NCI-H1417 (cell line): ENCODE data around the gene ATP5PO.
A peak's percentile ranks its signal among the peaks of the same experiment; 100 is the strongest.
"Not testable (repeated sequence)": the region's sequence is repeated elsewhere in the genome, so short reads cannot be mapped to it uniquely, and the experiment has no call there.

Source experiments
- DNase-seq, 3 experiments: peaks; one replicate each; lab custom pipeline; 2025; lab: John Stamatoyannopoulos, UW

The ATP5PO gene

DNA sequence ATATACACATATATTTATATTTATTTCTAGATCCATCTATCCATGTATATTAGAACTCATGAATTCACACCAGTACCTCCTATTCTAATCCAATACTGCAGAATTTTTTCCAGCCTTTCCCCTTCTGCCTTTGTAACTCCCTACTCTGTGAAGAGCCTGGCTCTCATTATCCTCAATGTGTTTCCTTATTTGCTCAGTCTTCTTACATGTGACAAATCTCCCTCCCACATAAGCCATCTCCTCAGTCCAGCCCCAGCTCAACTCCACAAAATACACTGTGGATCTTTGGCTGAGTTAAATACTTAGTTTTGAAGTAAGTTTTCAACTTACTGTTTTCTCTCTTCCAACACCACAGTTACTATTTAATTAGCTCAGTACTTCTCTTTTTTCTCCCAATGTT is 45.7 kb downstream of the ATP5PO start:
- no peak for DNase-seq

DNA sequence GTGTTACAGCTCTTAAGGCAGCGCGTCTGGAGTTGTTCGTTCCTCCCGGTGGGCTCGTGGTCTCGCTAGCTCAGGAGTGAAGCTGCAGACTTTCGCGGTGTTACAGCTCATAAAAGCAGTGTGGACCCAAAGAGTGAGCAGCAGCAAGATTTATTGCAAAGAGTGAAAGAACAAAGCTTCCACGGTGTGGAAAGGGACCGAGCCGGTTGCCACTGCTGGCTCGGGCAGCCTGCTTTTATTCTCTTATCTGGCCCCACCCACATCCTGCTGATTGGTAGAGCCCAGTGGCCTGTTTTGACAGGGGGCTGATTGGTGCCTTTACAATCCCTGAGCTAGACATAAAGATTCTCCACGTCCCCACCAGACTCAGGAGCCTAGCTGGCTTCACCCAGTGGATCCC is 47.7 kb downstream of the ATP5PO start:
- DNase-seq = not testable (repeated sequence)

DNA sequence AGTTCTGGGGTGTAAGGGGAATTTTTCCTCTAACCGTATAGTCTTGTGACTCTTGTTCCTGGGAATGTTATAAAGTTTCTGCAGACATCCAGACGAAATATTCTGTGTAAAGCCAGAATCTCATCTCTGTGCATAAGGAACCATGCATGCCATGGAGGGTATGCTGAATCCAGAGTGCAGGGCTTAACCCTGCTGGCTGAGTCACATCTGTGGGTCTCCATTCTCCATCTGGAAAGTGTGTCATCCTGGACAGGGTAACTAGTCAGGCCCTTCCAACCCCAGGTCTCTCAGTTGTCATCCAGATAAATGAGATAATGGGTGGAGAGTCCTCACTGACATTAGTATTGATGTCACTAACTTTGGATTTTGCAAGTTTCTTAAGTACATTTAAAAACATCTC is 48.8 kb downstream of the ATP5PO start:
- DNase-seq = no peak

DNA sequence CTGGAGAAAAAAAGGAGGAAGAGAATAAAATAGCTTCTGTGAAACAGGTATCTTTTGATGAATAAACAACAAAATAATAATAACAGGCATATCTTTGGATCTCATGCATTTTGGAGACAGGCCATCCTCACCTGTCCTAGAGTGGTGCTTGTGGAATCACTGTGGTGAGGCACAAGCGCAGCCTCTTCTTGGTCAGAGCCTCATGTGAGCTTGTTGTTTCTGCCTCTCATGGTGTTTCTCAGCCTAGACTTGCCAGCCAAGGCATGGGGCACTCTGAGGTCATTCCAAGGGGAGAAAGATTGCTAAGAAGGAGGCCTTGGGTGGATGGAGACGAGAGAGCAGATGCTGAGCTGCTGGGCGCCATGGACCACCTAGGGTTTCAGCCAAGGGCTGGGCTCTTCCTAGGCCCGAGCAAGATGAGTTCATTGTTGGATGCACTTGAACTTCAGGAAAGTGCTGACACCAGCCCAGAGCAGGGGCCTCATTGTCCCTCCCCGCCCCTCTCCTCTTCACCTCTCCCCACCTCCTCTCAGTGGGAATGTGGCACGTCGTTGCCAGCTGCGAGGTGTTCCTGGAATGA is 49.5 kb downstream of the ATP5PO start:
- no peak for DNase-seq

DNA sequence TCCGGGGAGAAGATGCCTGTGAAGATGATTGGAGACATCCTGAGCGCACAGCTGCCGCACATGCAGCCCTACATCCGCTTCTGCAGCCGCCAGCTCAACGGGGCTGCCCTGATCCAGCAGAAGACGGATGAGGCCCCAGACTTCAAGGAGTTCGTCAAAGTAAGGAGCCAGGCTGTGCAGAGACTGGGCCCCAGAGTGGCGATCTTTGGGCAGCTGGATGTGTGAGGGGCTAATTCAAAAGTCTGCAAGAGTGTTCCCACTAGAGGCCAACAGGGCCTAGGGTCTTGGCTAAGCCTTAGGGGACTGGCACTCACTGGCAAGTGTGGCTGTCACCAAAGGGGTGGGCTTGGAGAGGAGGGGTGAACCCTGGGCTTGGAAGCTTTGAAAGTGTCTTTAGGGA is 50.4 kb downstream of the ATP5PO start:
- no peak for DNase-seq

DNA sequence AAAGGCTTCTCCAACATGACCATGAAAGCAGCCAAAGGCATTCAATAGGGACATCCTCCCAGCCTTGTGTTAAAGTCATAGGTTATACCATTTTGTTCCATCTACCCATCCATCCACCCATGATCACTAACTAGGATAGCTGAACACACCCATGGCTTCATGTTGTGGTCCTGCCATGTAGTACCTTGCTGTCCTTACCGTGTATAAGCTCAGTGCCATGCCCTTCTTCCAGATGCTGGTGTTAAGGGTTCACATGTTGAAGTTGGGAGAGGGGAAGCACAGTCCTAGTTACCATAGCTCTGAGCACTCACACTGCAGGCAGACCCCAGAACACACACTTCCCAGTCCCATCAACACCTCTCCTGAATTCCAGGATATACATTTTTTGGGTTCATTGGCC is 51.5 kb downstream of the ATP5PO start:
- DNase-seq = no peak

DNA sequence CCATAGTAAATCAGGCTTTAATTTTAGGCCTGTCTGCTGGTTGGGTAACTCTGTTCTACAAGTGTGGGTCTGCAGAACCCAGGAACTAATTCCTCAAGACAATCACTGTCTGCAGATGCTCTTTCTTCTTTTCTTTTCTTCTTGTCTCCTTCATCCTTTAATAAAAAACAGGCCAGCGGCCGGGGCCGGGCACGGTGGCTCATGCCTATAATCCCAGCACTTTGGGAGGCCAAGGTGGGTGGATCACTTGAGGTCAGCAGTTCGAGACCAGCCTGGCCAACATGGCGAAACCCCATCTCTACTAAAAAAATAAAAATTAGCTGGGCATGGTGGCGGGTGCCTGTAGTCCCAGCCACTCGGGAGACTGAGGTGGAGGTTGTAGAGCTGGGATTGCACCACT is 52.4 kb downstream of the ATP5PO start:
- not testable (repeated sequence) for DNase-seq

DNA sequence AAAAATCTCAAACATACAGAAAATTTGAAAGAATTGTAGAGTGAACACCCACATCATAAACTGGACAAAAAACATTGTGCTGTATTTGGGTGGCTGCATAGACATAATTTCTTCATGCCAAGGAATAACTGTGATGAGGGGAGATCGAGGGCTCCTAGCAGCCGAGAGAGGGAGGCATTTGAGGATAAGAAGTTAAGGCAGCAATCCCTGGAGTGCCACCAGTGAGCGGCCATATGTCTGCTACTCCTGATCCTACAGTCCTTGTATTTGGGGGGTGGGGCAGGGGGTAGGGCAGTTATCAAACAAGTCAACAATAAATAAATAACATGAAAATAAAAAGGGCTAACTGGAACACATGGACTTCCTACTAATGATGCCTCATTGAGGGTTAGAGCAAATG is 54.5 kb downstream of the ATP5PO start:
- DNase-seq = no peak

DNA sequence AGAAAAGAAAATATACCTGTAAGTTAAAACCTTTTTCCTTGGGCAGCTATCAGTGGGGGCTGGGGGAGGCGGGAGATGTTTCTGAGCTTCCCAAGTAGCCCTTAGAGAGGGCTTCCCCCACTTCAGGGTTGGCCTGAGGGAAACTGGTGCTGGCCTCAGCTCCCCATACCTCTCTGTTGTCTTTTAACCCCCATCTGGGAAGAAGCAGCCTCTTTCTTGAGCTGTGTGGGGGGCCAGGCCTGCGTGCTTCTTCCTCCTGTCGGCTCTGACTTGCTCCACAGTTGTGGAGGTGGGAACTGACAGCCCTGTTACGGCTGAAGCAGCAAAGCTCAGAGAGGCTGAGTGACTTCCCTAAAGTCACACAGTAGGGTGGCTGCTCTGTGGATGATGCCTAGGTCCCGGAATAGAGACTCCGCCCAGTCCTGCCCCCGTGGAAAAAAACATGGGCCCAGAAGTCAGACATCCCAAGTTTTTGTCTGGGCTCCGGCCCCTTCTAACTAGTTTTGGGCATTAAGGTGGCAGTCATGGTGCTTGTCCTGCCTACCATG is 55.2 kb downstream of the ATP5PO start:
- no peak for DNase-seq

DNA sequence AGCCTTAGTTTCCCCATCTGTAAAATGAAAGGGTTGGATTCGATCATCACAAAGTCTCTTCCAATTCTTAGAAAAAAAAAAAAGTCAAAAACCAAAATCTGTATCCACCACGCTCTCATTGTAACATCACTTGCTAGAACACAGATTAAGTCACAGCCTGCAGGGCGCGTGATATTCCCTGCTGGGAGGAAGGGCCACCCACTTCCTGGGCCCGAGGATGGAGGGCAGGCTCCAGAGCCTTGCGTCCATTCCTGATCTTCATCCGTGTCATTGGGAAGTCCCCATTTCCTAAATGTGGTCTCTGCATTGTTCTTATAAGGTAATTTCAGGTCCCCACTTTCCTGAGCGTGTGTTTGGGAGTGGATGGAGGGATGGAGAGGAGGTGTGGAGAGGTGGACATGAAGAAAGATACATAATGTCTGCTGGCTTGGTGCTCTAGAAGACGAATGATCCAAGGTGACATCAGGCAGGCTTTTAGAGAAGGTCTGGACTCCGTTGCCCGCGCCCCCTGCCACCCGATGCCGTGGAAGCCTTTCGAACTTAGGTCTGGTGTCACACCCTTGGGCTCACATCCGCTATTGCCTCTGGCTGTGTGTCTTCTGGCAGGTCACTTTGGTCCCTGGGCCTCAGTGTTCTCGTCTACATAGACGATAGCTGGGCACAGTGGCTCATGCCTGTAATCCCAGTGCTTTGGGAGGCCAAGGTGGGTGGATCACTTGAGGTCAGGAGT is 56.1 kb downstream of the ATP5PO start:
- DNase-seq = no peak

DNA sequence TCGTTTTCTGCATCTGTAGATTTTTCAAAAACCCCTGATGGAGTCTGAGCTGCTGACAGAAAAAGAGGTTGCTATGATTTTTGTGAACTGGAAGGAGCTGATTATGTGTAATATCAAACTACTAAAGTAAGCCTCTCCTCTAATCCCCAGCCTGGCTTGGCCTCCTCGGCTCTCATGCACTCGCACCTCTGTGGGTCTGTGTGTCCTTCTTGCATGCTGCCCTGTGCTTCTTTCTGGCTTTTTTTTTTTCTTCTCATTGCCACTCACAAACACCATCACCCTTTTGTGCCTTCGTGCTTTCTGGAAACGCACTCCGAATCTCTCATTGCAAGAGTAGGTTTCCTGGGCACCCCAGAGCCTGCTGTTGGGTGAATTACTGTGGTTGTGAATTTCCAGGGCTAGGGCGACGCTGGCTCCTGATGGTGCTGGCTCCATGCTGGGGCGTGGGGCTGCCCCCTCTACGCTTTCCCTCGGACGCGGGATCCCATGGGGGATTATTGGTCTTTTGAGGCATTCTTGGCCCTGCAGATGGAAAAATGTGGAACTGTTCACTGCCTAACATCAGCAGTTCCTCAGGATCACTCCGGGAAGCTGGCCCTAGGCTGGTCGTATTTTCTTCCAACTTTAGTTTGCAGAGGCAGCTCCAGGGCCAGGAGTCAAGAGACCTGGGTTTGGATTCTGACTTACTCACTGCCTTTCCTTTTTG is 56.8 kb downstream of the ATP5PO start:
- no peak for DNase-seq

DNA sequence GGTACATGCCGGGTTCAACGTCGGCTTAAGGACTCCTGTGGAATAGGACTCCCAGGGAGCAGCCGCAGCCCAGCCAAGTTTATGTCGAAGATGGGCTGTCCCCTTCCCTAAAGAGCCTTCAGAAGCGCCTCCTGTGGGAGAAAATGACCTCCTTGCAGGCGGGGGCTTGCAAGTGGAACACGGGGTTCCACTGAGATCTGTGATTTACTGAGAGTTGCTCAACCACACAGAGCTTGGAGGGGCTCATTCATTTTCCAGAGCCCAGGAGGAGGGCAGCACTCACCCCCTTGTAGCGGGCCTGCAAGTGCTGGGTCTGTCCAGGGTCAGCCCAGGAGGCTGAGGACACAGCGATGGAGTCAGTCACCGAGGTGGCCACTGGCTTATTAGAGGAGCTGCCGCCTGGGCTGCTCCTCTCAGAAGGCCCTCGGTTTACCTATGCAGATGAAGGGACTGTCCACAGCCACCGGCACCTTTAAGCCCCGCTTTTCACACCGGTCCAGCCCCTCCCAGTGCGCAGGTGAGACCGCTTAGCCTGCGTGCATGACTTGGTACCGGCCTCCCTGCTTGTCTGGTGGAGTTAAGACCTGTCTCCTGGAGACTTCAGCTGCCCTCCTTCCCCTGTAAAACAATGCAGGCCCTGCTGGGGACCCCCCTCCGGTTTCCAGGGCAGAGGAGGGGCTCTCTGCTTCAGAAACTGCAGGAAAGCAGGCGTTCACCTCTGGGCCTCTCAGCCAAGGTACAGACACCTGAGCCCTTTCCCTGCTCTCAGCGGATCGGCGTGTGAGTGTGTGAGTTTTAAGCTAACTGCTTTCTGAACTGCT is 57.5 kb downstream of the ATP5PO start:
- no peak for DNase-seq

DNA sequence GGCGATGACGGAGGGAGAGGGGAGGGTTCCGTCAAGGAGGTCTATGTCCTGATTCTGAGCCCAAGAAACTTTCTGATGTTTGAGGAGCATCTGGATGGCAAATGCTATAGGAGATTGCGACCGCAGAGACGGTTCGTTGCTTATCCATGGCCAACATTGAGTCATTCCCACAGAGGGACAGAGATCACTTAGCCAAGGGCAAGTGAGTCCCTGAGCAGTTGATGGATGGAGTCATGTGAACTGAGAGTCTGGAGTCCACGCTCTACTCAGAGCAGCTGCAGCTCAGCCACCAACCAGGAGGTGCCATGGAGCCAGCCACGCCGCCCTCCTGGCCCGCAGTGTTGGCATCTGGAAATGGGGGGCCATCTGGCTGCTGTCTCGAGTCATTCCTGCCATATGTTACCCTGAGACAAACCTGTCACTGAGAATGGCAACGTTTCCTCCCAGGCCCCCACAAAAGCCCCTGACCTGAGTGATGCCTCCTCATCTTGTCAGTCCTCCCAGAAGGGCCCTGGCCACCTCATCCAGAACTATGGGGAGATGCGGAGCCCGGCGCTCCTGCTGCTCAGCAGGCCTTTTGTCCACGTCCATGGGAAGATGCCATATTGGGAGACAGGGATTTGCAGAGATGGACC is 58.6 kb downstream of the ATP5PO start:
- DNase-seq = no peak

DNA sequence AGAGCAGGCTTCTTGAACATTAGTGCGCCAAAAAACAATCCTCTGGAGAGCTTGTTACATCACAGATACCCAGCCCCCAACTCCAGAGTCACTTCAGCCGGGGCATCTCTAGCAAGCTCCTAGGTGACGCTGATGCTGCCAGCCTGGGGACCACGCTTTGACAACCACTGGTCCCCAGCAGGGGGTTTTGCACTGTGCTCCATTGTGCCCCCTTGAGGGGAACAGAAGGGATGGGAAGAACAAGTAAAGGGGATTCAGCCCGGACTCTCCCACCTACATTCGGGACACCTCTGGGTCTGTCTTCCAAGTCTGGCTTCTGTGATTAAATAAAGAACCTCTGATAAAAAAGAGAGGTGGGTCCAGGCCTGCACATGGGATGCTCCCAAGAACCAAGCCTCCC is 60.4 kb downstream of the ATP5PO start:
- no peak for DNase-seq

DNA sequence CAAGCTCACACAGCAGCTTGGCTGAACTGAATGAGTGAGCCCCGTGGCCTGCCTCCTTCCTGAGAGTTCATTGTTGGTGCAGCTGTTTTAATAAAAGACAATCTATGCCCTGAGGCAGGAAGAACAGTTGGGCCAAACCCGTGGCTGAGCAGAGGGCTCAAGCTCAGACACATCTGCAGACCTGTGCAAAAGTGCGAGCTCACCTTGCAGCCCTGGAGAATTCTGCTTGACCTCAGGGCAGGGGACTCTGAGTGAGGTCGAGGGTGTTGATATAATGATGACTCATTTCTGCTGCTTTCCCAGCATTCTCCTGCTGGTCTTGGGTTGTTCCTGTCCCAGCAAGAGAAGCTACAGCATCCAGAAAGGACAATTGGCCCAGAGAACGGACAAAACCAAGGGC is 61.0 kb downstream of the ATP5PO start:
- peak in 2 of 3 experiments; percentile 23 to 69 for DNase-seq
